Loucy (cell line): ENCODE results near the gene ERCC6L2.

ENCODE experiments used
- EZH2phosphoT487 ChIP-seq: fragments of 200-600 bp; IDR thresholded peaks from 2 replicates; pipeline ENCODE4 v1.6.1; 2018; ENCODE audit warnings: antibody characterized with exemption, mild to moderate bottlenecking, moderate library complexity, borderline replicate concordance
- TF ChIP-seq, protein P1 (sequence below): fragments of 200-600 bp; sonication (generic); conservative IDR thresholded peaks from 2 replicates; pipeline ENCODE4 v1.5.1; 2014; ENCODE audit warnings: mild to moderate bottlenecking, antibody characterized with exemption, low read length

DNA sequence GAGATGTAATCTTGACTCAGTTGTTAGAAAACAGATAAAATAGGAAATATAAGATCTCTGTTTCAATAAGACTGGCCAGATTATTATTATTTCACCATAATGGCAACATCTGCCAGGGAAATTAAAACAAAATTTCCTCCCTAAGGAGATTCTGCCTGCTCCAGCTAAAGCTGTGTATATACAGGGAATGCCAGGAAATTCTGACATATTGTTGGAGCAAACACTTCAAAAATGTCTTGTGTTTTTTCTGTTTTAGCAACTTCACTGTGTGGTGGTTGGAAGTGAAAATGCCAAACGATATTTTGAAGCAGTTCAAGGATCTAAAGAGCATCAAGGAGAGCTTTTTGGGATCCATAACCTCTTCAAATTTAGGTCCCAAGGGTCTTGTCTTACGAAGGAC lies 90.8 kb downstream of the ERCC6L2 start:
- TF ChIP-seq, protein P1, sequence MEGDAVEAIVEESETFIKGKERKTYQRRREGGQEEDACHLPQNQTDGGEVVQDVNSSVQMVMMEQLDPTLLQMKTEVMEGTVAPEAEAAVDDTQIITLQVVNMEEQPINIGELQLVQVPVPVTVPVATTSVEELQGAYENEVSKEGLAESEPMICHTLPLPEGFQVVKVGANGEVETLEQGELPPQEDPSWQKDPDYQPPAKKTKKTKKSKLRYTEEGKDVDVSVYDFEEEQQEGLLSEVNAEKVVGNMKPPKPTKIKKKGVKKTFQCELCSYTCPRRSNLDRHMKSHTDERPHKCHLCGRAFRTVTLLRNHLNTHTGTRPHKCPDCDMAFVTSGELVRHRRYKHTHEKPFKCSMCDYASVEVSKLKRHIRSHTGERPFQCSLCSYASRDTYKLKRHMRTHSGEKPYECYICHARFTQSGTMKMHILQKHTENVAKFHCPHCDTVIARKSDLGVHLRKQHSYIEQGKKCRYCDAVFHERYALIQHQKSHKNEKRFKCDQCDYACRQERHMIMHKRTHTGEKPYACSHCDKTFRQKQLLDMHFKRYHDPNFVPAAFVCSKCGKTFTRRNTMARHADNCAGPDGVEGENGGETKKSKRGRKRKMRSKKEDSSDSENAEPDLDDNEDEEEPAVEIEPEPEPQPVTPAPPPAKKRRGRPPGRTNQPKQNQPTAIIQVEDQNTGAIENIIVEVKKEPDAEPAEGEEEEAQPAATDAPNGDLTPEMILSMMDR, result no peak
- TF ChIP-seq EZH2phosphoT487, result no peak
